Mucosa of rectum (tissue), 2 donors: ENCODE data around the gene ACER3.
"Not testable (repeated sequence)": the region's sequence is repeated elsewhere in the genome, so short reads cannot be mapped to it uniquely, and the experiment has no call there.

Experiments used
- H3K27ac ChIP-seq, 2 donors: one replicate each; pipeline ENCODE4 v1.7.0; 2013; ENCODE audit warnings: inconsistent platforms in 2 of 2, low read depth in 2 of 2, low read length in 2 of 2
- H3K27me3 ChIP-seq, 2 donors: one replicate each; pipeline ENCODE4 v1.7.0; 2013; ENCODE audit warnings: low read length in 2 of 2; ENCODE audit not compliant: control insufficient read depth in 2 of 2, insufficient read depth in 2 of 2
- H3K36me3 ChIP-seq, 2 donors: one replicate each; pipeline ENCODE4 v1.7.0; 2013; ENCODE audit warnings: low read length in 2 of 2; ENCODE audit not compliant: control insufficient read depth in 2 of 2, insufficient read depth in 2 of 2
- H3K4me1 ChIP-seq, 2 donors: one replicate each; pipeline ENCODE4 v1.7.0; 2013; ENCODE audit warnings: low read length in 2 of 2, mild to moderate bottlenecking in 1 of 2; ENCODE audit not compliant: control insufficient read depth in 2 of 2, insufficient read depth in 2 of 2
- H3K4me3 ChIP-seq, 2 donors: one replicate each; pipeline ENCODE4 v1.7.0; 2013; ENCODE audit warnings: low read length in 2 of 2
- H3K9ac ChIP-seq, 2 donors: one replicate each; pipeline ENCODE4 v1.7.0; 2013; ENCODE audit warnings: low read length in 2 of 2, low read depth in 1 of 2, mild to moderate bottlenecking in 1 of 2
- H3K9me3 ChIP-seq, 2 donors: one replicate each; pipeline ENCODE4 v1.7.0; 2013; ENCODE audit warnings: low read length in 2 of 2; ENCODE audit not compliant: control insufficient read depth in 2 of 2
- donor health status: healthy.
- donor health status: Normal muscosa, but diverticular disease.

The ACER3 gene

GRCh38 chr11:76947190-76947589, 86.5 kb downstream of the ACER3 start:
- H3K9ac ChIP-seq, result no peak overlapping the region
- peaks cover 0 to 3% of the 10 kb centered on the region in 2 donors for H3K9me3 ChIP-seq
- no peak overlapping the region for H3K4me3 ChIP-seq
- H3K27me3 ChIP-seq, result no peaks in the 10 kb centered on the region
- H3K27ac ChIP-seq, result no peak overlapping the region
- H3K4me1 ChIP-seq, result no peaks in the 10 kb centered on the region
- no peaks in the 10 kb centered on the region for H3K36me3 ChIP-seq

- Histone ChIP-seq H3K36me3 (no peaks in the 10 kb centered on the region), H3K9me3 (peaks cover 0 to 3% of the 10 kb centered on the region in 2 donors), H3K27me3 (no peaks in the 10 kb centered on the region), H3K9ac (no peak overlapping the region), H3K27ac (no peak overlapping the region), H3K4me3 (no peak overlapping the region), H3K4me1 (no peaks in the 10 kb centered on the region)
These were observed 87.1 kb downstream of the ACER3 start for GRCh38 chr11:76947800-76948199.

- Histone ChIP-seq H3K4me3 (no peak overlapping the region), H3K9ac (no peak overlapping the region), H3K27ac (no peak overlapping the region), H3K27me3 (no peaks in the 10 kb centered on the region), H3K9me3 (no peaks in the 10 kb centered on the region), H3K4me1 (no peaks in the 10 kb centered on the region), H3K36me3 (peaks cover 5 to 7% of the 10 kb centered on the region in 2 donors)
These were observed 94.9 kb downstream of the ACER3 start for GRCh38 chr11:76955459-76956114.

GRCh38 chr11:76962583-76963416, 102.1 kb downstream of the ACER3 start:
- H3K27me3 ChIP-seq, result no peaks in the 10 kb centered on the region
- H3K9ac ChIP-seq, result no peak overlapping the region
- peaks cover 3 to 17% of the 10 kb centered on the region in 2 donors for H3K4me1 ChIP-seq
- H3K9me3 ChIP-seq, result no peaks in the 10 kb centered on the region
- H3K27ac ChIP-seq, result peak overlapping the region; percentile 56 to 84
- H3K4me3 ChIP-seq, result no peak overlapping the region
- H3K36me3 ChIP-seq, result peaks cover 8 to 11% of the 10 kb centered on the region in 2 donors

- not testable (repeated sequence) for H3K4me3 ChIP-seq, H3K9me3 ChIP-seq, H3K27me3 ChIP-seq, H3K9ac ChIP-seq
- Histone ChIP-seq H3K36me3 (peaks cover 8 to 11% of the 10 kb centered on the region in 2 donors), H3K4me1 (peaks cover 3 to 17% of the 10 kb centered on the region in 2 donors), H3K27ac (peak overlapping the region; percentile 56 to 84)
These were observed 102.9 kb downstream of the ACER3 start for GRCh38 chr11:76963417-76964168.

GRCh38 chr11:76972051-76972450, 111.3 kb downstream of the ACER3 start:
- Histone ChIP-seq H3K4me1 (peaks cover 0 to 7% of the 10 kb centered on the region in 2 donors), H3K36me3 (no peaks in the 10 kb centered on the region)

GRCh38 chr11:76974179-76974891, 113.6 kb downstream of the ACER3 start:
- peaks cover 0 to 7% of the 10 kb centered on the region in 2 donors for H3K4me1 ChIP-seq
- peaks cover 0 to 3% of the 10 kb centered on the region in 2 donors for H3K9me3 ChIP-seq
- no peak overlapping the region for H3K4me3 ChIP-seq
- H3K9ac ChIP-seq, result no peak overlapping the region
- peaks cover 2 to 3% of the 10 kb centered on the region in 2 donors for H3K36me3 ChIP-seq
- H3K27ac ChIP-seq, result peak overlapping the region in 1 of 2 donors; percentile 34
- no peaks in the 10 kb centered on the region for H3K27me3 ChIP-seq

More at GRCh38 chr11:76972051-76972450, 111.3 kb downstream of the ACER3 start:
- no peak overlapping the region for H3K9ac ChIP-seq
- no peak overlapping the region for H3K4me3 ChIP-seq
- H3K9me3 ChIP-seq, result peaks cover 0 to 3% of the 10 kb centered on the region in 2 donors
- no peaks in the 10 kb centered on the region for H3K27me3 ChIP-seq
- no peak overlapping the region for H3K27ac ChIP-seq

GRCh38 chr11:76975513-76975912, 114.8 kb downstream of the ACER3 start:
- H3K4me3 ChIP-seq, result no peak overlapping the region
- no peaks in the 10 kb centered on the region for H3K27me3 ChIP-seq
- no peak overlapping the region for H3K27ac ChIP-seq
- H3K9ac ChIP-seq, result no peak overlapping the region
- peaks cover 3 to 9% of the 10 kb centered on the region in 2 donors for H3K4me1 ChIP-seq
- H3K36me3 ChIP-seq, result peaks cover 2 to 3% of the 10 kb centered on the region in 2 donors
- peaks cover 0 to 3% of the 10 kb centered on the region in 2 donors for H3K9me3 ChIP-seq

- Histone ChIP-seq H3K36me3 (peaks cover 2 to 3% of the 10 kb centered on the region in 2 donors), H3K9me3 (no peaks in the 10 kb centered on the region), H3K27me3 (no peaks in the 10 kb centered on the region), H3K4me3 (no peak overlapping the region), H3K27ac (no peak overlapping the region), H3K4me1 (peaks cover 3 to 12% of the 10 kb centered on the region in 2 donors), H3K9ac (no peak overlapping the region)
These were observed 117.1 kb downstream of the ACER3 start for GRCh38 chr11:76977791-76978190.
